A673 (cell line): ENCODE results near the gene COG2. TPM values are rescaled to one million over a fixed set of nuclear protein-coding genes. Genes with fewer than 3 reads are reported as not detected.

Source experiments
- BruUV-seq: library from RNA; stranded (reverse); fragments of 400-500 nt; replicated peaks from 2 replicates; lab custom pipeline; 2021; lab: Mats Ljungman, UMichigan
- CTCF ChIA-PET: fragments of 300-600 bp; sonication (Branson Sonifier 250); formaldehyde crosslinking; loops from one replicate; lab custom pipeline; 2022; ENCODE audit warnings: antibody characterized with exemption; lab: Charles Lee
- POLR2A ChIA-PET: fragments of 300-600 bp; sonication (Branson Sonifier 250); formaldehyde crosslinking; loops from one replicate; lab custom pipeline; 2022; ENCODE audit warnings: antibody characterized with exemption; ENCODE audit not compliant: low non-redundant PET; lab: Charles Lee
- DNase-seq: peaks from one replicate; pipeline ENCODE4 v3.0.0-alpha.2; 2015; ENCODE audit warnings: low spot score
- H3K27ac ChIP-seq: fragments of 200-600 bp; sonication (generic); 2 replicates; pipeline ENCODE4 v1.5.1; 2016; ENCODE audit warnings: mixed run types, low read depth, mild to moderate bottlenecking, mixed read lengths, antibody characterized with exemption, low read length; ENCODE audit not compliant: poor library complexity, severe bottlenecking
- H3K27me3 ChIP-seq: fragments of 200-600 bp; sonication (generic); replicated peaks from 2 replicates; pipeline ENCODE4 v1.6.1; 2017; ENCODE audit warnings: mixed run types, low read depth, mild to moderate bottlenecking, mixed read lengths, antibody characterized with exemption, low read length; ENCODE audit not compliant: insufficient read depth, poor library complexity
- H3K36me3 ChIP-seq: fragments of 200-600 bp; sonication (generic); 2 replicates; pipeline ENCODE4 v1.6.1; 2016; ENCODE audit warnings: mixed run types, mild to moderate bottlenecking, mixed read lengths, antibody characterized with exemption, low read length; ENCODE audit not compliant: insufficient read depth, poor library complexity, severe bottlenecking
- H3K4me1 ChIP-seq: fragments of 200-600 bp; sonication (generic); 2 replicates; pipeline ENCODE4 v1.6.1; 2017; ENCODE audit warnings: mixed run types, mild to moderate bottlenecking, mixed read lengths, antibody characterized with exemption, low read length; ENCODE audit not compliant: insufficient read depth, poor library complexity, severe bottlenecking
- H3K4me3 ChIP-seq: fragments of 200-600 bp; sonication (generic); 2 replicates; pipeline ENCODE4 v1.5.1; 2016; ENCODE audit warnings: low read depth, mixed run types, mild to moderate bottlenecking, mixed read lengths, low read length; ENCODE audit not compliant: poor library complexity, severe bottlenecking
- H3K9me3 ChIP-seq: fragments of 200-600 bp; sonication (generic); 2 replicates; pipeline ENCODE4 v1.6.1; 2016; ENCODE audit warnings: mixed run types, low read depth, mild to moderate bottlenecking, mixed read lengths, antibody characterized with exemption, low read length; ENCODE audit not compliant: poor library complexity, severe bottlenecking
- EZH2 ChIP-seq: fragments of 200-600 bp; sonication (generic); IDR thresholded peaks from 2 replicates; pipeline ENCODE4 v1.6.1; 2017; ENCODE audit warnings: borderline replicate concordance, low read depth, mild to moderate bottlenecking, mixed read lengths, antibody characterized with exemption, low read length; ENCODE audit not compliant: poor library complexity, severe bottlenecking
- intact Hi-C: fragments of 100-400 bp; cut with micrococcal nuclease; formaldehyde crosslinking; loops from one replicate; pipeline ENCODE4 v1.10.0; 2022; ENCODE audit not compliant: unreplicated experiment
- total RNA-seq: library from RNA; stranded (reverse); gene quantifications from 2 replicates; pipeline ENCODE4 v1.2.3, GENCODE V29; 2021
- TF ChIP-seq, protein P1 (sequence below): fragments of 300-800, 200-600 bp; sonication (generic); conservative IDR thresholded peaks from 2 replicates; pipeline ENCODE4 v1.5.1; 2017; ENCODE audit warnings: low read depth, mild to moderate bottlenecking, antibody characterized with exemption, low read length, moderate library complexity, mixed read lengths

The COG2 gene
- total RNA-seq, 1 experiment from 2014 or later: 20.3 TPM

DNA sequence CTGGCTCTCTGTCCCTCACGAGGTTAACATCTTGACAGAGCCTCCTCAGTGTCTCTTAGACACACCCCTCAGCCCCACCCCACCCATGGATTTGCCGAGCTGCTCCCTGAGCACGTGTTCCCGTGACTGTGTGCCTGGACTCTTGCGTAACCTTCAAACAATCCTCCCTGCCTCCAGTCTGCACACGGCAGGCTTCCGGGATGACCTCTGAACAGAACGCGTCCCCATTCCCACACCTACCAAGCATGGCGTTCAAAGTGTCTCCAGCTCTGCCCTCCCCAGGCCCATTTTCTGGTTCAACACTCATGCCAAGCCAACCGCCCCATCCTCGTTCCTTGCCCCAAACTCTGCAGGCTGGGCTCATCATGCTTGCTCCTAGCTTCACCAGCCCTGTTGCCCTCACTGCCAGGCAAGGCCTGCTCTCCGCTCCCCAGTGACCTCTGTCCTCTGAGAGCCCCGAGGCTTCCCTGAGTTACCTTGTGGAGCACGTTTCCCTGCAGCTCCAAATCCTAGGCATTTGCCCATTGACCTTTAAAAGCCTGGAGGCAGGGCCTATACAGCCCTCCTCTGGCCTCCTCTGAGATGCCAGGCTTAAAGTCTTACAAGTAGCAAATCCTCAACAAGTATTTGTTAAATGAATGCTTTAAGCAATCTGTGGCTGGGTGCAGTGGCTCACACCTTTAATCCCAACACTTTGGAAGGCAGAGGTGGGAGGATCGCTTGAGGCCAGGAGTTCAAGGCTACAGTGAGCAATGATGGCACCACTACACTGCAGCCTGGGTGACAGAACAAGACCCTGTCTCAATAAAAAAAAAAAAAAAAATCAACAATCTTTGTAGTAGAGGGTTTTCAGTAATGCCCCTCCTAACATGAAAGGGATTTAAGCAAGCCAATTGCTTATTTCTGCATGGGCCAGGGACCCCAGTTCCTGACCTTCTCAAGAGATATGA, 66.6 kb downstream of the COG2 start:
- TF ChIP-seq EZH2: no peak
- TF ChIP-seq, protein P1, sequence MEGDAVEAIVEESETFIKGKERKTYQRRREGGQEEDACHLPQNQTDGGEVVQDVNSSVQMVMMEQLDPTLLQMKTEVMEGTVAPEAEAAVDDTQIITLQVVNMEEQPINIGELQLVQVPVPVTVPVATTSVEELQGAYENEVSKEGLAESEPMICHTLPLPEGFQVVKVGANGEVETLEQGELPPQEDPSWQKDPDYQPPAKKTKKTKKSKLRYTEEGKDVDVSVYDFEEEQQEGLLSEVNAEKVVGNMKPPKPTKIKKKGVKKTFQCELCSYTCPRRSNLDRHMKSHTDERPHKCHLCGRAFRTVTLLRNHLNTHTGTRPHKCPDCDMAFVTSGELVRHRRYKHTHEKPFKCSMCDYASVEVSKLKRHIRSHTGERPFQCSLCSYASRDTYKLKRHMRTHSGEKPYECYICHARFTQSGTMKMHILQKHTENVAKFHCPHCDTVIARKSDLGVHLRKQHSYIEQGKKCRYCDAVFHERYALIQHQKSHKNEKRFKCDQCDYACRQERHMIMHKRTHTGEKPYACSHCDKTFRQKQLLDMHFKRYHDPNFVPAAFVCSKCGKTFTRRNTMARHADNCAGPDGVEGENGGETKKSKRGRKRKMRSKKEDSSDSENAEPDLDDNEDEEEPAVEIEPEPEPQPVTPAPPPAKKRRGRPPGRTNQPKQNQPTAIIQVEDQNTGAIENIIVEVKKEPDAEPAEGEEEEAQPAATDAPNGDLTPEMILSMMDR: no peak
- no TSS peak for BruUV-seq
- H3K4me3 ChIP-seq: no peak overlapping the region
- H3K9me3 ChIP-seq: no peaks in the 10 kb centered on the region
- H3K27ac ChIP-seq: no peak overlapping the region
- POLR2A ChIA-PET: no interaction called here
- CTCF ChIA-PET: no interaction called here
- intact Hi-C loops: no loop called here
- peak; percentile 23 for DNase-seq
- H3K4me1 ChIP-seq: no peaks in the 10 kb centered on the region
- no peaks in the 10 kb centered on the region for H3K27me3 ChIP-seq
- H3K36me3 ChIP-seq: no peaks in the 10 kb centered on the region

DNA sequence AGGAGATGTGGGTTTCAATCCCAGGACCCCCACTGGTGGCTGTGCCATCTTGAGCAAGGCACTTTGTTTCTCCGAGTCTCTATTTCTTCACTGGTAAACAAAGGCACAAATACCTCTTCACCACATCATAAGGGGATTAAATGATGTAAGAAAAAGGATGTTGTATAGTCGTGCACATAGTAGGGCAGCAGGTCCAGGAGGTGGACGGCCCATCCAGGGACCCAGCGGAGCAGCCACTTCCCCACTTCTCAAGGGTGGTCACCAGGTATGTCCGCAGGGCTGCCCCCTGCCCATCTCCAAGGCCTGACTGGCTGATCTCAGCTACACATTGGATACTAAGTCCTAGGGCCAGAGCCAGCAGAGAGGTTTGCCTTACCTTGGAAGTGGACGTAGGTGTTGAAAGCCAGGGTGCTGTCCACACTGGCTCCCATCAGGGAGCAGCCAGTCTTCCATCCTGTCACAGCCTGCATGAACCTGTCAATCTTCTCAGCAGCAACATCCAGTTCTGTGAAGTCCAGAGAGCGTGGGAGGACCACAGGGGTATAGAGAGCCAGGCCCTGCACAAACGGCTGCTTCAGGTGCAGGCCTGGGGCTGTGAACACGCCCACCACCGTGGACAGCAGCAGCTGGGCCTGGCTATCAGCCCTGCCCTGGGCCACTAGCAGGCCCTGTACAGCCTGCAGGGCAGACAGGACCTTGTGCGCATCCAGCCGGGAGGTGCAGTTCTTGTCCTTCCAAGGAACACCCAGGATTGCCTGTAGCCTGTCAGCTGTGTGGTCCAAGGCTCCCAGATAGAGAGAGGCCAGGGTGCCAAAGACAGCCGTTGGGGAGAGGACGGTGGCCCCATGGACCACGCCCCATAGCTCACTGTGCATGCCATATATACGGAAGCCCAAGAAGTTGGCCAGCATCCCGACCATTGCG, 67.6 kb downstream of the COG2 start:
- TF ChIP-seq, protein P1: no peak
- TF ChIP-seq EZH2: no peak
- no peaks in the 10 kb centered on the region for H3K4me1 ChIP-seq
- no peaks in the 10 kb centered on the region for H3K27me3 ChIP-seq
- no peaks in the 10 kb centered on the region for H3K9me3 ChIP-seq
- H3K27ac ChIP-seq: no peak overlapping the region
- BruUV-seq: no TSS peak
- ChIA-PET POLR2A (no interaction called here), CTCF (no interaction called here)
- intact Hi-C loops: no loop called here
- H3K36me3 ChIP-seq: no peaks in the 10 kb centered on the region
- no peak for DNase-seq
- H3K4me3 ChIP-seq: no peak overlapping the region

DNA sequence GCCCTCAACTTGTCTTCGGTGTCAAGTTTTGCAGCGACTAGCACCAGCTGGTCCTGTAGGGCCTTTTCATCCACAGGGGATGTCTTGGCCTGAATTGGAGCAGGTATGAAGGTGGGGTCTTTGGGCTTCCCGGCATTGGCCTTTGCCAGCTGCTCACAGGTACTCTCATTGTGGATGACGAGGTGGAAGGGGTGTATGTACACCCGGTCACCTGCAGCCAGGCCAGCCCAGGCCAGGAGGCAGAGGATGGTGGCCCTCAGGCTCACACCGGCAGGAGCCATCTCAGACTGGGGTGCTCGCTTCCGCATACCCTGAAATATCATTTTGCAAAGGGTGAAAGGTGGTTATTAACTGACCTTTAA, 68.2 kb downstream of the COG2 start:
- Histone ChIP-seq H3K9me3 (no peaks in the 10 kb centered on the region), H3K4me1 (no peaks in the 10 kb centered on the region), H3K36me3 (no peaks in the 10 kb centered on the region), H3K27ac (no peak overlapping the region), H3K4me3 (no peak overlapping the region), H3K27me3 (no peaks in the 10 kb centered on the region)
- ChIA-PET CTCF (no interaction called here), POLR2A (no interaction called here)
- intact Hi-C loops: no loop called here
- BruUV-seq: no TSS peak
- TF ChIP-seq, protein P1: no peak
- no peak for TF ChIP-seq EZH2
- no peak for DNase-seq
